ENCODE results near the gene CA7.

CA7 gene

DNA sequence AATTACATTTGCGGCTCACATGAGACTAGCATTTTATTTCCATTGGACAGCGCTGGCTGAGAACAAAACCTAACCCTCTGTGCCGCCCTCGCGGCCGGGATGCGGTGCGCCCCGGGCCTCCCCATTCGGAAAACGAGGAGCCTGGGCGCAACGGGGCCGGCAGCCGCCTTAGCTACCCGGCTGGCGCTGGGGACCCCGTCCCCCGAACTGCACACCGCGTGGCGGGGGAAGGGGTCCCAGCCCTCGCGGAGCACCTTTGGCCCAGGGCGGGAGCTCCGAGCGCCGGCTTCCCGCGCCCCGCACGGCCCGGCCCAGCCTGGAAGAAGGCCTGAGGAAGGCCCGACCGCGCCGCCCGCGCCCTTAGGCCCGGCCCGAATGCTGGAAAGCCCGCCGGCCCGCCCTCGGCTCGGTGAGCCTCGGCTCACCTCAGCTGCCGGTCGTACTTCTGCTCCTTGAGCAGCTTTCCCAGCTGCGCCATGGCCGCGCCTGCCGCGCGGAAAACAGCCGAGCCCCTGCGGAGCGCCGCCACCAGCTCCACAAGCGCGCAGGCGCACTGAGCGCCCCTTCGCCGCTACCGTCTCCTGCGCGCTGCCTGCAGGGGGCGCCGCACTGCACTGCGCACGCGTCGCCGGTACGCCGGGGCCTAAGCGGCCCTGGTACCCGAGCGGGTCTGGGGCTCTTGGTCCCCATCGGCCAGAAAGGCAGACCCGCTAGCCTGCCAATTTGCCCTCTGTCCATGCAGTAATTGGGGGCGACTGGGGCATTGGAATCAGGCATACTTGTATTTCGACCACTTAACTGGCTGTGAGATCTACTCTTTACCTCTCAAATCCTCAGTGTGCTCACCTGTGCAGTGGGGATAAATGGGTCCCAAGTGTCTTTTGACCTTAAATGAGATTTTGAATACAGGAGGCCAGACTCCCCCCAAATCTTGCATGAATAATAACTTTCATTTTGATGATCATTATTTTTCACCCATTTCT, 13.5 kb upstream of the CA7 start, which contains the start of gene NAE1:
NAE1 (minus strand) TSS at position 555 of the 983 bp plus-strand sequence; CDS start at position 478, 77 bp downstream.
- Histone ChIP-seq H3K36me3 (ENCODE audit: control insufficient read depth, insufficient read depth, low read length) (no peaks in the 10 kb centered on the region; the same call in 1 of the 2 replicates), H3K27me3 (replicated peaks; ENCODE audit: control insufficient read depth, insufficient read depth, low read length) (no peaks in the 10 kb centered on the region), H3K4me3 (replicated peaks; ENCODE audit: low read depth, low read length) (peak within 1 kb of the TSS; percentile 80)
- peak; percentile 93 for DNase-seq (ENCODE audit: extremely low read depth, insufficient read length)
- TF ChIP-seq, protein P1, sequence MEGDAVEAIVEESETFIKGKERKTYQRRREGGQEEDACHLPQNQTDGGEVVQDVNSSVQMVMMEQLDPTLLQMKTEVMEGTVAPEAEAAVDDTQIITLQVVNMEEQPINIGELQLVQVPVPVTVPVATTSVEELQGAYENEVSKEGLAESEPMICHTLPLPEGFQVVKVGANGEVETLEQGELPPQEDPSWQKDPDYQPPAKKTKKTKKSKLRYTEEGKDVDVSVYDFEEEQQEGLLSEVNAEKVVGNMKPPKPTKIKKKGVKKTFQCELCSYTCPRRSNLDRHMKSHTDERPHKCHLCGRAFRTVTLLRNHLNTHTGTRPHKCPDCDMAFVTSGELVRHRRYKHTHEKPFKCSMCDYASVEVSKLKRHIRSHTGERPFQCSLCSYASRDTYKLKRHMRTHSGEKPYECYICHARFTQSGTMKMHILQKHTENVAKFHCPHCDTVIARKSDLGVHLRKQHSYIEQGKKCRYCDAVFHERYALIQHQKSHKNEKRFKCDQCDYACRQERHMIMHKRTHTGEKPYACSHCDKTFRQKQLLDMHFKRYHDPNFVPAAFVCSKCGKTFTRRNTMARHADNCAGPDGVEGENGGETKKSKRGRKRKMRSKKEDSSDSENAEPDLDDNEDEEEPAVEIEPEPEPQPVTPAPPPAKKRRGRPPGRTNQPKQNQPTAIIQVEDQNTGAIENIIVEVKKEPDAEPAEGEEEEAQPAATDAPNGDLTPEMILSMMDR (IDR thresholded peaks at IDR 0.05; ENCODE audit: insufficient read depth, low read length, poor library complexity, severe bottlenecking): peak; percentile 88

DNA sequence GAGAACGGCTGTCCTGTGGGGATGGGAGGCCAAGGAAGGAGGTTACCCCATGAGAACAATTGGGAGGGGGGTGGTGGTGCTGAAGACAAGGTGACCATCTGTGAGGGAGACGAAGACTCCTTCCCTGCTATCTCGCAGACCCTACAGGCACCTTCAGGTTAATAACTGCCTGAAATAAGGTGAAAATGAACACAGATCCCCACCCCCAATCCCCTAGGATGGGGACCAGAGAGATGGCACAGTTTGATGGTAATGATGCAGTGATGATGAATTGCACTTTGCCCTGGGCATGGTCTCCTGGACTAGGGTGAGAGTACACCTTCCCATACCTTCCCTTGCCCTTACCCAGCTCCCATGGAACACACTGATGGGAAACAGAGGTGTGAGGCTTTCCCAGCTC, 12.0 kb upstream of the CA7 start:
- Histone ChIP-seq H3K36me3 (ENCODE audit: control insufficient read depth, insufficient read depth, low read length) (no peaks in the 10 kb centered on the region), H3K4me3 (replicated peaks; ENCODE audit: low read depth, low read length) (no peak overlapping the region), H3K27me3 (replicated peaks; ENCODE audit: control insufficient read depth, insufficient read depth, low read length) (no peaks in the 10 kb centered on the region)
- no peak for DNase-seq (ENCODE audit: extremely low read depth, insufficient read length)
- TF ChIP-seq, protein P1 (IDR thresholded peaks at IDR 0.05; ENCODE audit: insufficient read depth, low read length, poor library complexity, severe bottlenecking): no peak

DNA sequence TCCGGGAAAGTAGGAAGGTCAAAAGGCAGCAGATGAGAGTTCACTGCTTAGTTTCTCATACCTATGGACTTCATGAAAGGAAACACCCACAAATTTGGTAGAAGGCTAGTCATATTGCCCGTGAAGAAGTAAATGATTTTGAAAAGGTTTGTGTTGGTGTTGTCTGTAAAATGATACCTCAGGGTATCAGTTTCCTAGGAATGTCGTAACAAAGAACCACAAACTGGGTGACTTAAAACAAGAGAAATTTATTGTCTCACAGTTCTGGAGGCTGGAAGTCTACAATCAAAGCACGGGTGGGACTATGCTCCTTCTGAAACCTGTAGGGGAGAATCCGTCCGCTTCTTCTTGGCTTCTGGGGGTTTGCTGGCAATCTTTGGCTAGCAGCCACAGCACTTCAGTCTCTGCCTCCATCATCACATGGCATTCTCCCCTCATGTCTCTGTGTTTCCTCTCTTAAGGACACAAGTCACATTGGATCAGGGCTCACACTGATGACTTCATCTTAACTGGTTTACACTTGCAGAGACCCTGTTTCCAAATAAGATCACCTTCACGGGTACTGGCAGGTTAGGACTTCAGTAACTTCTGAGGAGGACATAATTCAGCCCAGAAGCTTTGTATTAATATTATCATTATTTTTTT, 11.4 kb upstream of the CA7 start:
- Histone ChIP-seq H3K27me3 (replicated peaks; ENCODE audit: control insufficient read depth, insufficient read depth, low read length) (no peaks in the 10 kb centered on the region), H3K36me3 (ENCODE audit: control insufficient read depth, insufficient read depth, low read length) (no peaks in the 10 kb centered on the region), H3K4me3 (replicated peaks; ENCODE audit: low read depth, low read length) (no peak overlapping the region)
- TF ChIP-seq, protein P1 (IDR thresholded peaks at IDR 0.05; ENCODE audit: insufficient read depth, low read length, poor library complexity, severe bottlenecking): no peak
- no peak for DNase-seq (ENCODE audit: extremely low read depth, insufficient read length)

DNA sequence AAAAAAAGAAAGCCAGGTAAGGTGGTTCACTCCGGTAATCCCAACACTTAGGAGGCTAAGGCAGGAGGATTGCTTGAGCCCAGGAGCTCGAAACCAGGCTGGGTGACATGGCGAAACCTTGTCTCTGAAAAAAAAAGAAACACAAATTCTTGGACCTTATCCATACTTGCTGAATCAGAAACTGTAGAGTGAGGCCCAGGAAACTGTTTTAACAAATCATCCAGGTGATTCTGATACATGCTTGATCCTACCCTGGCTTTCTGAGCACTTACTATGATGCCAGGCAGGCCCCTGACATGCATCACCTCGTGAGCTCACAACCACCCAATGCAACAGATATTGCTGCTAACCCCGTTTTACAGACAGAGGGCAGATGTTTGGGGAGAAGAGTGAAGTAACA, 9.5 kb upstream of the CA7 start:
- DNase-seq (ENCODE audit: extremely low read depth, insufficient read length): no peak
- TF ChIP-seq, protein P1 (IDR thresholded peaks at IDR 0.05; ENCODE audit: insufficient read depth, low read length, poor library complexity, severe bottlenecking): no peak
- no peaks in the 10 kb centered on the region for H3K36me3 ChIP-seq (ENCODE audit: control insufficient read depth, insufficient read depth, low read length)
- H3K27me3 ChIP-seq (replicated peaks; ENCODE audit: control insufficient read depth, insufficient read depth, low read length): no peaks in the 10 kb centered on the region
- no peak overlapping the region for H3K4me3 ChIP-seq (replicated peaks; ENCODE audit: low read depth, low read length)

DNA sequence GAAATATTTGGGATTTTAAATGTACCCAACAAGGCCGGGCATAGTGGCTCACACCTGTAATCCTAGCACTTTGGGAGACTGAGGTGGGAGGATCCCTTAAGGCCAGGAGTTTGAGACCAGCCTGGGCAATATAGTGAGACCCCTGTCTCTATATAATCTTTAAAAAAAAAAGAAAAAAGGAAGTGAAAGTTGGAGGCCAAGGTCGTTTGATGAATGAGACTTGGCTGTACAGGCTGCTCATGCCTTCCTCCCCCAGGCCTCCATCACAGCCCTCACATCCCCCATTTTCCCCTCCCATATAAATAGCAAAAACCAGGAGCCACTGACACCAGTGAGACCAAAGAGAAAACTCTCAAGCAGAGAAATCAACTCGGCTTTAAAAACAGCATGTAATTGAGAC, 3.3 kb upstream of the CA7 start:
- no peak overlapping the region for H3K4me3 ChIP-seq (replicated peaks; ENCODE audit: low read depth, low read length)
- H3K27me3 ChIP-seq (replicated peaks; ENCODE audit: control insufficient read depth, insufficient read depth, low read length): no peaks in the 10 kb centered on the region; the same call in 1 of the 2 replicates
- no peaks in the 10 kb centered on the region for H3K36me3 ChIP-seq (ENCODE audit: control insufficient read depth, insufficient read depth, low read length)
- DNase-seq (ENCODE audit: extremely low read depth, insufficient read length): no peak
- TF ChIP-seq, protein P1 (IDR thresholded peaks at IDR 0.05; ENCODE audit: insufficient read depth, low read length, poor library complexity, severe bottlenecking): no peak

All from GM06990 (cell line).